MM.1S (cell line): ENCODE measurements around the gene TSPAN17.

Experiments used
- CTCF ChIP-seq: fragments of 300-600 bp; sonication (generic); IDR thresholded peaks from 2 replicates; pipeline ENCODE4 v1.5.1; 2016; ENCODE audit warnings: antibody characterized with exemption, low read length, mixed read lengths
- EZH2 ChIP-seq: fragments of 300-600 bp; sonication (generic); optimal IDR thresholded peaks from 2 replicates; pipeline ENCODE3; 2017; ENCODE audit warnings: low read depth, mild to moderate bottlenecking, antibody characterized with exemption, low read length, mixed read lengths

DNA sequence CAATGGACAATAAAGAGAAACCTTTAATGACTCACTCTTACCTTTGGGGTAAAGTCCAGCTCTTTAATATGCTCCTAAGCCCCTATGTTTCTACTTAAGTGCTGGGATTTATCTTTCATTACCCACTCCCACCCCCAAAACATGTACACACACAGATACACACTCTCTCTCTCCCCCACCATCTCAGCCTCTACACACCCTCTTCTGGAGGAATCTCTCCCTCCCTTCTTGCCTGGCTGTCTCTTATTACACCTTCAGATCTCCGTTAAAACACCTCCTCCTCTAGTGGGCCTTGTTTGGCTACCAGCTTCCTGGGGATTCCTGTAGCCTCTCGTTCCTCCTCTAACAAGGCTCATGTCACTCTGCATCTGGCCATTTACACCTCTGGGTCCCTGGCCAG, 44.2 kb upstream of the TSPAN17 start:
- TF ChIP-seq CTCF (no peak), EZH2 (no peak)
